Stromal cell of bone marrow (primary cell): ENCODE results near the gene ZSWIM6.

Experiments
- DNase-seq: peaks from one replicate; pipeline ENCODE4 v3.0.0-alpha.2; 2012; ENCODE audit warnings: low read depth

ZSWIM6 gene

DNA sequence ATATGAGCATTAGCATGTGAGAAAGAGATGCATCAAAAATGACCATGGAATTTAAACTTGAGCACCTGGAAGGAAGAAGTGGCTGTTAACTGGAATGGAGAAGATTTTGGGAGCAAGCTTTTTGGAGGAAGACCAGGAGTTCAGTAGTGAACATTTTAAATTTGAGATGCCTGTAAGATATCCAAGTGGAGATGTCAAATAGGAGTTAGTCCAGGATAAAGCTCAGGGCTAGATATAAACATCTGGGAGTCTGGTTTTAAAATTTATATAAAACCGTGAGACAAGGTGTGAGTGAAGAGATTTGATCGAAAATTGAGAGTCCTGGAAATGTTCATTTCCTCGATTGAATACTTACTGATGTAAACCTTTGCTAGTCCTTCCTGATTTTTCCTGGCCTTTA, 217.5 kb downstream of the ZSWIM6 start:
- no peak for DNase-seq

- DNase-seq, result no peak
These were observed 219.7 kb downstream of the ZSWIM6 start for GRCh38 chr5:61551637-61552313.

DNA sequence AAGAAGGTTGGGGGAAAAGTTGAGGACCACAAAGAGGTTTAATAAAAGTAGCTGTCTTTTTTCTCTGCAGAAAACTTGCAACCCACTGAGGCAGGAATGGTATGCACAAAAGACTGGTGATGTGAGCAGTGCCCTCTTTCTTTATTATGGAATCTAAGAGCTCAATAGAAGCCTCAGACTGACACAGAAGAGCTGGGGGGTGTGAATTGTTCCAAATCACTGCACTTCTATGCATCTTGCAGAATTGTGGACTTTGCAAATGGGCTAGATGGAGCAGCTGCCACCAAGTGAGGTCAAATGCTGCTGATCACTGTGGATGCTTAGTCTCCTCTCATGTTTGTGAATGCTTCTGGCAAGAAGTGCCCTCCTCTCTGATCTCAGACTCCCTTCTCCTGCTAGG, 227.1 kb downstream of the ZSWIM6 start:
- no peak for DNase-seq

DNA sequence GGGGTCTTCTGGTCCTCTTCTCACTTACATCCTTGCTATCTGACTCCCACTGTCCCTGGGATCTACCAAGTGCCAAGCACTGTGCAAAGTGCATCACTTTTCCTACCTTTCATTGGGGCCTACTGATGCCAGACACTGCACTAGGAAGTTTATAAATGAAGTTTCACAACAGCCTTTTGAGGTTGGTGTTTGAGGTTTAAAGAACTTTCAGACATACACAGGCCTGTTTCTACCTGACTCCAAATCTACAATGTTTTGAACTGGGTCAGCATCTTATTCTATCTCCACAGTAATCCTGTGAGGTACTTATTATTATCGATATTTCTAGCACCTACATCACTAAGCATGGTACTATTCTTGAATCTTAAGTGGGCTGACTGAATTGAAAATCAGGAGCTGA, 227.7 kb downstream of the ZSWIM6 start:
- no peak for DNase-seq

GRCh38 chr5:61563401-61563800, 231.3 kb downstream of the ZSWIM6 start:
- no peak for DNase-seq

DNA sequence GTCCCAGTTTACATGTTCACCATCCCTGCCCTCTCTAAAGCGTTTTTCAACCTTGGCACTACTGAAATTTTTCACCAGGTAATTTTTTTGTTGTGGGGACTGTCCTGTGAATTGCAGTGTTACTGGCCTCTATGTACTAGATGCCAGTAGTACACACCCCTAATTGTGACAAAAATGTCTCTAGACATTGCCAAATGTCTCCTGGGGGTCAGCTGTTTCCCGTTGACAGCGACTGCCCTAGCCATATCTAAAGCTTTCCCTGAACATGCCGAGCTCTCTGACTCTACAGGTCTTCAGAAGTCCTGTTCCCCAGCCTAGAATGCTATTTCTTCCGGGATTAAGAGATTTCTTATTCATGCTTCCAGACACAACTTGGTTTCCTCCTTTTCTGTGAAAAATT, 235.3 kb downstream of the ZSWIM6 start:
- DNase-seq, result no peak

DNA sequence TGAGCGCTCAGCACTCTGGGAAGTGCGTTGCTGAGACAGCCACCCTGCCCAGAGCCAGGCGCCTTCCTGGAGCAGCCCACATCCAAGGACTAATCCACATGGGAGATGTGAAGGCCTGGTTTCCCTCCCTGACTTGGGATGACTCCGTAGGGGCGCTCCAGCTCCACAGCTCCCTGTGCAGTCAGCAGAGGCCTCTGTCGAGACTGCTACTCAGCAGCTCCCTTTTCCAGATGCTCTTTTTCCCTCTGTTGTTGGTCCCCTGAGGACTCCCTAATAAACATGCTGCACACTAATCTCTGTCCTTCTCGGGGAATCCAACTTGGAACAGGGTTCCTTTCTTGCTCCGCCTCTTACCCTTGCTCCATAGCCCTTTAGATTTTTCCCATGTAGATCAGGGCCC, 237.3 kb downstream of the ZSWIM6 start:
- DNase-seq, result no peak

DNA sequence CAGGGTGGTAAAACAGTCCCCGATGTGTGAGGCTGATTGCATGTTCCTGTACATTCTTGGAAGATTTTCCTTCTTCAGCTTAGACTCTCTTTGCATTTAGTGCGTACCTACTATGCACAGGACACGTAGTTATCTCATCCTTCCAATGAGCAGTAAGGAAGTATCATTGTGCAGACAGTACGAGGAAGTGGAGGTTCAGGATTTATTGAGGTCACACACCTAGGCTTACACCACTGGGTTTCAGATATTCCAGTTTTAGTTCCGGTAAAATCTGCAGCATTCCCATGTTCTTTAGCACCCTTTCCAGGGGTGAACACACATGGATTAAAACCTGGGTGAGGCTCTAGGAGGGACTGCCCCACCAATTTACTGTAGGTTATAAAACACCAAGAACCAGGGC, 238.7 kb downstream of the ZSWIM6 start:
- no peak for DNase-seq

DNA sequence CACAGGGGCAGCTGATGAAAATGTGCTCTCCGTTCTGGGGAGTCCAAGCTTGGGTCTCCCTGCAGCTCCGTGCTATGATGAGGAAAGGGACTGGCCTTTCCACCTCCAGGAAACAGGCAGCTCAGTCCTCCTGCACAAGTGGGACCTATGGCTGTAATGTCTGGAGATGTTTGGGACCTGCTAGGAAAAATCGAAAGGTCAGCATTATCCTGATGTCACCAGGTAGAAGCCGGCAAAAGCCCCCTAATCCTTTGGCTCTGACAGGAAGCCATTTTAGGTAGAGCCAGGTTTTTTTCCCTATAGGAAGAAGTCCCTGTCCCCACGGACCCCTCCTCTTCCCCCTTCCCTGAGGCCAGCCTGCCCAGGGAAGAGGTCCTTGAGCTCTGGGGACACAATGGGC, 240.9 kb downstream of the ZSWIM6 start:
- DNase-seq, result no peak

DNA sequence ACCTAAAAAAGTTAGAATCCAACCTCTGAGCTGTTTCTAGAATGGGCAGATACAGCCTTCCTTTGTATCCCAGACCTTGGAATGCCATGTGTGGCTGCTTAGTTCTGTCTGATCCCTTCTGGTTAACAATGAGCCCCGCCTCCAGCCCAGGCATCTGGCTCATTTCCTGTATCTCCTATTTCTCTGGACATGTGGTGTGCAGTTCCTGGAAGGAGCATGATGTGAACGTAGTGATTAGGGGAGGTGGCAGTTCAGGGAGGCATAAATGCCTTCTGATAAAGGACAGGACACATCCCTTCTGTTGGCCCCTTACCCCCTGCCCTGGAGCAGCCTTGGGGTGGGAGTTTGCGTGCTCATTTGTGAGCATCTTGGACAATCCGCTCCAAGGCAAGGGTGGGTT, 243.0 kb downstream of the ZSWIM6 start:
- peak; percentile 39 for DNase-seq

DNA sequence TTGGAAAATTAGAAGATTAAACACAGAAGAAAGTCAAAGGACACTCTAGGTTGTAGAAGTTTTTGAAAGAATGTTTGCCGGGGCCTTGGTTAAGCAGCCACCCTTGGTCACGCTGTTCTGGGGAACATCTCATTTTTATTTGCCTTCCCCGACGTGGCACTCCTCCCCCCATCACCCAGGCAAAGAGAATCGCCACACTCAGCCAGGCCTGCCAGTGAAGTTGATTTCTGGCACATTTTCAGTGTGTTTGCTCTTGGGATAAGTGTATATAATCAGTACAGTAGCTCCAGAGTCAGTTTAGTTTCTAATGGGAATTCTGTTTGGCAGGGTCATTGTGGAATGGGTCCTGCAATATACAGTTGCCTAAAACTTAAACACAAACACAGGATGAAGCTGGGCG, 243.5 kb downstream of the ZSWIM6 start:
- no peak for DNase-seq

- DNase-seq, result no peak
These were observed 244.5 kb downstream of the ZSWIM6 start for GRCh38 chr5:61576556-61576955.

DNA sequence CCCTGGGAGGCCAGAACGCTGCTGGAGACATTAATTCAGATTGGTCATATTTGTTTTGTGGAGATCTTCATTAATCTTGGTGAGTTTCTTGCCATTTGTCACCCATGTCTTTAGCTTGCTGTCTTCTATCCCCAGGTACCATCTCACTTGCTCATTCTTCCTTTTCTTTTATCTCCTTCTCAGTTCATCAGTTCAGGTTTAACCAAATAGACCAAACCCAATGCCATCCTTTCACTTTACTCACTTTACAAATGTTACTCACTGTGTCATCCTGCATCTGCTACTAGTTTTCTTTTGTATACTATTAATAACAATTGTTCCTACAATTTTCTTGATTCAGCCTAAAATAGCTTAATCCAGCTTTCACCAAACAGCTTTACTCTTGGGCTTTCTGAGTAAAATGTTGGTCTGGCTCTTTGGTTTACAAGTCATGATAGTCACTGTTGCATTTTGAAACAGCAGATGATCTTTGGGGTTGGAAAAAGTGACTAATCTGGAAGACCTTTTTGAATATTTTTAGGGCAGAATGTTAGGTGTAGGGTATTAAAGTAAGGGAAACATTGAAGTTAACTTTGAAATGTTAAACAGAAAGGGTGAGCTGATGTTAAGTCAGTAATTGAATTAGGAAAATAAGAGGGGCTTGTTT, 246.9 kb downstream of the ZSWIM6 start:
- peak; percentile 41 for DNase-seq

- no peak for DNase-seq
These were observed 250.3 kb downstream of the ZSWIM6 start for GRCh38 chr5:61582205-61582820.

DNA sequence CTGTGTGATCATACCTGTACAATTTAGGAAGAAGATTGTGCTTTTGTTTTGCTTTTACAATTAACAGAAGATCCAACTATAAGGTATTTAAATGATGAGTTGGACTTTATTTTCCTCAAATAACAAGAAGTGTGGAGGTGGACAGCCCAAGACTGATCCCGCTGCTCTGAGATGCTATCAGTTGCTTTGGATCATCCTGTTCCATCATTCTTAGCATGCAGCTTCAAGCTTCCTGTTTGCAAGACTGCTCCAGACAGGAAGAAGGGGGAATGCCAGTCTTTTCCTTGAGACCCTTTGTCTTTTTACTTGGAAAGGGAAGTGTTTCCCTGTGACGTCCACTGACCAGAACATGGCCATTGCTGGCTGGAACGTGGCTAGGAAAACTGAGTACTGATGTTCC, 250.8 kb downstream of the ZSWIM6 start:
- no peak for DNase-seq

GRCh38 chr5:61586096-61587084, 254.3 kb downstream of the ZSWIM6 start:
- DNase-seq, result no peak

GRCh38 chr5:61587125-61587524, 255.1 kb downstream of the ZSWIM6 start:
- DNase-seq, result no peak

GRCh38 chr5:61588216-61588615, 256.2 kb downstream of the ZSWIM6 start:
- no peak for DNase-seq

GRCh38 chr5:61589946-61590345, 257.9 kb downstream of the ZSWIM6 start:
- DNase-seq, result no peak

GRCh38 chr5:61590473-61590872, 258.4 kb downstream of the ZSWIM6 start:
- DNase-seq, result no peak

DNA sequence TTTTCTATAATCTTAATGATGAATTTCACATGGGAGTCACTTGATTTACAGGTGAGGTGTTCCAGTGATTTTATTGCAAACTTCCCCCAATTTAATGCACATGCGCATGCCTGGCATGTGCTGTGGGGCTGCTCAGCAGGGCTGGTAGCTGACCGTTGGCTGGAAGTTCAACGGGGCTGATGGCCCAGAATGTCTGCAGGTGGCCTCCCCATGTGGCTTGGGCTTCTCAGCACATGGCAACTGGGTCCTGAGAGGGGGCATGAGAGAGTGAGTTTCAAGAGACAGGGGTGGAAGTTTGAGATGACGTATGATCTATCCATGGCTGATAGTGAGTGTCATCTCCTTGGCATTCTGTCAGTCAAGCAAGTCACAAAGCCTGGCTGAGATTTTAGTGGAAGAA, 259.8 kb downstream of the ZSWIM6 start:
- no peak for DNase-seq

GRCh38 chr5:61595426-61595825, 263.4 kb downstream of the ZSWIM6 start:
- DNase-seq, result no peak
